Activated T-cell treated with anti-CD3 and anti-CD28 coated beads for 24 hours (primary cell): Measurements from ENCODE around the gene C3orf22.

Experiments
- DNase-seq: peaks from one replicate; pipeline ENCODE4 v3.0.0-alpha.2; 2020; ENCODE audit warnings: low read depth

The C3orf22 gene

DNA sequence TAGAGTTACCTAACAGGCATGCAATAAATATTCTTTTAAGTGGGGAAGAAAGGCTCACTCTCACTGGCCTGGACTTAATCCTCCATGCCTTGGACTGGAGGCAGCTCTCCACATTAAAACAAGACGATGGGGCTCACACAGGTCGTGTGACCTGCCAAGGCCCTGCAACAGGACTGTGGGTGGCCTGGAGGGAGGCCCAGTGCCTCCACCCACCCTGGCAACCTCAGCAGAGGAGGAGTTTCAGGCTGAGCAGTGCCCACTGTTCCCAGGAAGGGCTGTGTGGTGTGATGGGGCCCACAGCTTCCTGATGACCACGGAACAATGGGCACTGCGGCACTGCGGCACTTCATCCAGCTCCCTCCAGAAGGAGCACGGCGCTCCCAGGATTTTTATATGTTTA is 46.7 kb downstream of the C3orf22 start:
- DNase-seq: no peak

DNA sequence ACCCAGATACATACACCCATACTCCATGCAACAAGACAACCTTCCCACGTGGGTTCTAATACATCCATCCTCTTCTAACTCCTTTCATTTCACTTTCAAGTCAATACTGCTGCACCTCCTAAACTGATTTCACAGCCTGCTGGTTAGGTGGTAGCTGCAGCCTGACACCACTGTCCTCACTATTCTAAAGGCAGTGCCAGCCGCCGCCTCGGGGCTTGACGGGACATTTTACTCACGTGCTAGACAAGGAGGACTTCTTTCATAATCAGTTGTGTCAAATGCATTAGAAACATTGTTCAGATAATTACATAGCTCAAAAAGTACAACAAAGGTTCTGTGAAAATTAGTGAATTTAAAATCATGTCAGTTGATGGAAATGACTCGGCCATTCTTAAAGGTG is 47.4 kb downstream of the C3orf22 start:
- no peak for DNase-seq

DNA sequence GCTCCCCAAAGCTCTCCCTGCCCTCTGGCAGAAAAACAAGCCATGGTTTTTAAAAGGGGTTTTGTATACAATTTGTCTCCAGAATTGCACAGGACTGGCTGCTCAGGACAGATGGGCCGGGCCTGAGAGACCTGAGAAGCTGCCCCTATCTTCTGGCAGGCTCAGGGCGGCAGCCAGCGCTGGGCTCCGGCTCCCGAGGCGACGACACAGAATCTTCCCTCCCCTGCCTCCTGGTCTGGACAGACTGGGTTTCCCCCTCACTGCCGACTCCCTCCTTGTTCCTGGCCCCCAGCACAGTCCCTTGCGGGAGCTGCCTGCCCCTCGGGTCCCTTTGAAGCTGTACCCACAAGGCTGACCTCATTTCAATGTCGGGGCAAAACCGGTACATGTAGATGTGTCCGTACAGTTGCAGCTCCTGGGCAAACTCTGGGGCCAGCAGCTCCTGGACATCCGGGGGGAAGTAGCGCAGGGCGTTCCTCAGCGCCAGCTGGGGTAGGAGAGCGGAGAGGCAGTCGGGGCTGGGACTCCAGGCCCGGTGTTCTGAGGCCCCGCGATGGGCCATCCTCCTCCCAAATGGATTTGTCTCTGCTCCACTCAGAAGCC is 48.3 kb downstream of the C3orf22 start:
- DNase-seq: no peak

DNA sequence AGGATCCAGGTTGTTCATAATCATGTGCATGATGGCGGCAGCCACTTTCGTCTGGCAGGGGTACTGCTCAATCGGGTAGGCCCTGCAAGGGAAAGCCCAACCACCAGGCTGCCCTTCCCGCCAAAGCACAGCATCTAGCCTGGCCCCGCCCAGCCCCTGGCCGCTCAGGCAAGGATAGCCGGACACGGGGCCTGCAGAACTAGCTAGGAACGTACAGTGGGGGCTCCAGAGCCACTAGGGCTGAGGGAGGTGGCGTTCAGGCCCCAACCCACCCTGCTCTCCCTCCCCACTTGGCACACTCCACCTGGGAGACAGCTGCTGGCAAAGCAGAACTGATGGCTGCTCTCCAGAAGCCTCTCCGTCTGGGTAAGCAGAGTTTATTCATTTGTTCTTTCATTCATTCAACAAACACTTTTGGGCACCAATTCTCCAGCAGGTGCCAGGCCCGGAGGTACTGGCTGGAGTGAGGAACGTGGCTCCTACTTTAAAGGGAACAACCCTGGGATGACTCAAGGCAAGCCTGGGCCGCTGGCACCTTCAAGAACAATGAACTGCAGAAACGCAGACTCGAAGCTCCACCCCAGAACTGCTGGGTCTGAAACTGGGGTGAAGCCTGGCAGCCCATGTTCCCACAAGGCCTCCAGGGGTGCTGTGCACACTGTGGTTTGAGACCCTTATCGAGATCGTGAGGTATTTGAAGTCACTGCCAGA is 49.0 kb downstream of the C3orf22 start:
- DNase-seq: no peak

DNA sequence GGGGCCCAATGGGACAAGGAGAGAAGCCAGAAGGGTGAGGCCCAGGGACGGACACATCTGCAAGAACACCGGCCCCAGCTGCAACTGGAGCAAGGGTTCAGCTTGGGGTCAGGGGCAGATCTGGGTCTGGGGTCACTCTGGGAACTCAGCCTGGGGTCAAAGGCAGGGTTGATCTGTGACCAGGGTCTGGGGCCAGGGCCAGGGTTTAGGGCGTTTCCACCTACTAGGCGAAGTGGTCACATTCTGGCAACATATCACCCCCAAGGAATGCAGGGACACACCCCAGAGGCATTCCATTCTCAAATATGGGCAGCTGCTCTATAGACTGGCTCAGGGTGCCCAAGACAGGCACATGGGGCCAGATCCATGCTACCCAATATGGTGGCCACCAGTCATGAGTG is 50.2 kb downstream of the C3orf22 start:
- DNase-seq: no peak

DNA sequence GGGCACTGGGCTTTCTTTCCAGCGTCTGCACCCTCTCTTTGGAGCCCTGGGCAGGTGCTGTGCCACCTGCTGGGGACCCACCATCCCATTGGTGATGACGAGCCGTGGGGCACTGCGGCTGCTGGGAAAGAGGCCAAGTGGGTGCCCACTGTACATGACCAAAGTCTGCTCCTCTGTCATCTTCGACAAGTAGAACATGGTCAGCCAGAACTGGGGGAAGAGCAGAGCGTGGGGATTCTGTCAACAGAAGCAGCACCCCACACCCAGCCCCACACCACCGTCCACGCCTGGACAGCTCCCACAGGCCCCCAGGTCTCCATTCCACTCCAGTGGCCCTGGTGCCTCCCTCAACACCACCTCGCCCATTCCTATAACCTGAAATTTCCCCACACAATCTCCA is 50.8 kb downstream of the C3orf22 start:
- no peak for DNase-seq

DNA sequence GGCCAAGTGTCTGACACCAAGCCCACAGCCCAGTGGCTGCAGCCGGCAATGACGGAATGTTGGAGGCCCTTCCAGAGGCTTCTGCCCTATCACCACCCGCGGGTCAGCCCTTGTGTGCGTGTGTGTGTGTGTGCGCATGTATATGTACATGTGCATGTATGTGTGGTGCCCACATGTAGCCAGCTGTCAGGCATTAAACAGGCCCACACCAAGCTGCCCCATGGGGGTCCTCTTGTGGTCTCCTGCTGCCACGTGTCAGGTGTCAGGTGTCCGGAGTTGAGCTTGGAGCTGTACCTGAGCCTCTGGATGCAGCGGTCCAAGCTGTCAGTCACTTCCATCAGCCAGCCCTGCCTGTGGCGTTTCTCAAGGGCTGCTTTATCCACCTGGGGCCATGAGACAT is 55.0 kb downstream of the C3orf22 start:
- no peak for DNase-seq

DNA sequence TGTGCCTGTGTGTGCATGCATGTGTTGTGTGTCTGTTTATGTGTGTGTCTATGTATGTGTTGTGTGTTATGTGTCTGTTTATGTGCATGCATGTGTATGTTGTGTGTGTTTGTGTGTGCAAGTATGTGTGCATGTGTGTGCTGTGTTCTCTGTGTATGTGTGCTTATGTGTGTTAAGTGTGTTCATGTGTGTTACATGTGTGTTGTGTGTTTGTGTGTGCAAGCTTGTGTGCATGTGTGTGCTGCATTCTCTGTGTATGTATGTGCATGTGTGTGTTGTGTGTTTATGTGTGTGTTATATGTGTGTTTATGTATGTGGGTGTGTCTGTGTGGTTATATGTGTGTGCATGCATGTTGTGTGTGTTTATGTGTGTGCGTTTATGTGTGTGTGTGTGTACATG is 56.1 kb downstream of the C3orf22 start:
- DNase-seq: no peak

DNA sequence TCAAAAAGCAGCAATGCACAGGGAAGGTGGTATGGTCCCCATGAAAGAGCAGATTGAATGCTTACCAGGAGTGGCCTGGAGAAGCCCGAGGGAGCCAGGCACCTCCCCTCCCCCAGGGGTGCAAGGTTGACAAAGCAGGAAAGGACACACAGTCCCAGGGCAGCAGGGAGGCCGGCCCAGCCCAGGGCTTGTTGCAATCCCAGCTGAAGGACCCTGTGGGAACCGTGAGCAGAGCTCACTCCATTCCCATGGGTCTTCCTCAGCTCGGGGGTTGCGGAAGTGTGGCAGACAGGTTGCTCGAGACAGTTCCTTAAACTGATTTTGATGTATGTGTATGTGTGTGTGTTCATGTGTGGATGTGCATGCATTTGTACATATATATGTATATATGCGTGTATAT is 57.0 kb downstream of the C3orf22 start:
- DNase-seq: no peak

DNA sequence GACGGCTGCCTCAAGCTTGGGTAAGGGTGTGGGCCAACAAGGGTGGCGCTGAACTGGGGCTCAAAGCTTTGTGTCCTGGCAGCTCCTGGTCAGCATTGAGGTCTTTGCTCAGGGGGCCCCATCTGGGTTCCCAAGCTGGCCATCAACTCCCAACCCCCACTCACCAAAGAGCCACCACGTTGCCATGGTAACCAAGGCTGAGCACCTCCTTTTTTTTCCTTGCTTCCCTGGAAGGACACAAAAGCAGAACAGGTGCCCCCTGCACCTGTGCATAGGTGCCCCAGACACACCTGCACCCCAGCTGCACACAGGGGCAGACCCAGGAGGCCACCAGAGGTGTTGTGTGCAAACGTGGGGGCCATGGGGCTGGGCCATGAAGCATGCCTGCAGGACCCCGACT is 57.7 kb downstream of the C3orf22 start:
- no peak for DNase-seq

DNA sequence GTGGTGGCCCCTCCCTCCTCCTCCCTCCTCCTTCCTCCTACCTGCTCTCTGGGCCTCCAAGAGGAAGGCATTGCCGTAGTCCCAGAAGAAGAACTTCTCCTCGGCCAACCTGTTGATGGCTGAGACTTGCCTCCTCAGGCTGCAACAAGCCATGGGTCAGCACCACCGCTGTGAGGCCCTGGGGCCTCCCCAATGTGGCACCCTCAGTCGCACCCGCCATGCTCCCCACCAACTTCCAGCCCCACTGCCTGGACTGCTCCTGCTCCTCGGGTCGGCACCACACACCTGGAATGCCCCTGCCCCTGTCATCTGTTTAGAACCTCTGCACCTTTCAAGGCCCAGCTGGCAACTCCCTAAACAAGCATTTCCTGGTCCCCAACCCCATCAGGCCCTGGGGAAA is 58.7 kb downstream of the C3orf22 start:
- DNase-seq: no peak
